Stimulated activated naive CD4-positive, alpha-beta T cell (primary cell): ENCODE results near the gene SPON1.

Experiments
- DNase-seq, 6 experiments: peaks; one replicate each; lab custom pipeline; 2025; lab: John Stamatoyannopoulos, UW

SPON1 gene

DNA sequence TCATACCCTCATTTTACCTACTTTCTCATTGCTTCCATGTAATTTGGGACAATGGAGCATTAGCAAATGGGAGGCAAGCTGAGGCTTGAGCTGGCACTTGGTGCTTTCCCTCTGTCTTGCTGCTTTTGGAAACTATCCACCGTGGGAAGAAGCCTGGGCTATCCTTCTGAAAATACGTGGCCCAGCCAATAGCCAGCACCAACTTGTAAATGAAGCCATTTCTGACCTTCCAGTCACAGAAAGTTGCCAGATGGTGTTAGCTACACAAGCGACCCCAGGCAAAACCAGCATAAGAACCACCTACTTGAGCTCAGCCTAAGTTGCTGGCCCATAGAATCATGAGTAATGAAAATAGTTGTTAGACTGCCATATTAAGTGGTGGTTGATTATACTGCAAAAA lies 18.5 kb upstream of the SPON1 start:
- DNase-seq, result no peak

- DNase-seq, result no peak
Measured at GRCh38 chr11:13944911-13945425, 17.6 kb upstream of the SPON1 start.

DNA sequence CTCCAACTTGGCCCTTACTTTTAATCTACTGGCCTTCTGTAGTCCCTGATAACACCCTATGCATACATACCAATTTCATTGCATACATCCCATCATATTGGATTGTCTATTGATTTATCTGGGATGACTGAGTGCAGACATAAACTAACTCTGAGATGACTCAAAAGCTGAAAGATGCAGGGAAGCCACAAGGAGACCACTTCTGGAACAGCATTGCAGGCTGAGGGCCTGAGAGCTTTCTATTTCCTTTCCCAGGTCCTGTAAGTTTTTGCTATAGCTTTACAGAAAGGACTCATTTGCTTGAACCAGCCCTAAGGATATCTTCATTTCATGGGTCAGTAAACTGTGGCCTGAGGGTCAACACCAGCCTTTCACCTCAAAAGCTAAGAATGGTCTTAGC lies 15.1 kb upstream of the SPON1 start:
- no peak for DNase-seq

- DNase-seq, result no peak
Measured at GRCh38 chr11:13949876-13950275, 12.6 kb upstream of the SPON1 start.

GRCh38 chr11:13952221-13952620 lies 10.3 kb upstream of the SPON1 start:
- DNase-seq, result no peak

DNA sequence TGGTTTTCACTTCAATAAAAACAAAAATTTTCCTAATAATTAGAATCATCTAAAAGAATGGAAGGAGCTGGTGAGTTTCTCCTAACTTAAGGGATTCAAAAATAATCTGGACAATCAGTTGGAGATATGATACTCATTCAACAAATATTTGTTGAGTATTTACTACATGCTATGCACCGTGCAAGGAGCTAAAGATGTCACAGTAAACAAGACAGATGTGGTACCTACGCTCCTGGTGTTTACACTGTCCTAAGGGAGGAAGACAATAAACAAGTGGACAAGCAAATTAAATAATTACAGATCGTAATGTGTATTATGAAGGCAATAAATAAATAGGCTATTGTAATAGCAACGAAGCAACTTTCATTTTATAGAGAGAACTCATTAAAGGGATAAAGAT lies 9.9 kb upstream of the SPON1 start:
- no peak for DNase-seq

DNA sequence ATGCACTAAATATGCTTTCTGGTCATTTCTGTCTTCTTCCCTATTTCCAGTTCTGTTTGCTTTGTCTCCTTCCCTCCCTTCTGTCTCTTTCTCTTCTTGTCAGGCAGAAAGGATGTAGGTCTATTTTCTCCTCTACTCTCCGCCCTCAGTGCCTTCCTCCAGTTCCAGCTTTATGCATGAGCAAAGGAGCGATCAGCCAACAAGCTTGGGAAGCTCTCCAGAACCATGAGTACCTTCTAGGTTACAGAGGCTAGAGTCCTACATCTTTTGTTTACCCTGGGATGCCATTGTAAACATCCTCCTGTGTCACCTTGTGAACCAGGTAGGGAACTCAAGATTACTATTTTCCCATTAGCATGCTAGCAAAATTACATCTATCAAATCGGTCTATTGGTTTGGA lies 7.9 kb upstream of the SPON1 start:
- DNase-seq, result no peak

DNA sequence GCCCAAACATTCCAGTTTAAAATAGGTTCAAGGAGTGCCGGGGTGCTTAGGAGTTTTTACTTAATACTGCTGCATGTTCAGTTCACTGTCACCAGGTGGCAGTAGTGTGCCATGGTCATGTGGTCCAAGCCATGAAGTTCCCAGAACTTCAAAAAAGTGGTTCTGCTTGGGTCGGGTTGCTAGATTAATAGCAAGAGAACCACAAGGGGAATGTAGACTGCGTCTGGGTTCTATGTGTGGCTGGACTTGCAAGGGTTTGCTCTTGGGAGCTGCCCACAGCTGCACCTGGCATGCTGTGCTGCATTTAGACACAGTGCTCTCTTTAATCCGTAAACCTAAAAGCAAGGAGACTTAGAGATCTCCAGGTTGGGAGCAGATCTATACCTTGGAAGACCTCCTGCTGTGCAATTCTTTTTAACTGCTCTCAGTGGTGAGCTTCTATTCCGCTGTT lies 6.5 kb upstream of the SPON1 start:
- peak; percentile 23 to 76 (median 42) for DNase-seq

DNA sequence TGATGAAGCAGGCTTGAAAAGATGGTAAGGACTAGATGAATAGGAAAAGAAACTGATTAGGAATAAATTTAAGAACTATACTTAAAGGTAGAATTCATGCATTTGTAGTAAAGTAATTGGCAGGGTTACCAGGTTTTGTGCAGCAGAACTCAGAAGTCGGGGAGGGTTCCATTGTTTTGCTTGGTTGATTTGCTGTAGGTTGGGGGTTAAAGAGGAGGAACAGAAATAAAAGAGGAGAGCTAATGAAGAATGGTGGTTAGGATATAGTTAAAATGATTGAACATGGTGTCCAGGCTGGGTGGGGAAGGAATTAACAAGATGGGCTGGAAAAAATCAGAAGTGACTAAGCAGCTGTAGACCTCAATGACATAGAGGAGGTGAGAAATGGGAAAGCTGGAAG lies 5.5 kb upstream of the SPON1 start:
- DNase-seq, result no peak

DNA sequence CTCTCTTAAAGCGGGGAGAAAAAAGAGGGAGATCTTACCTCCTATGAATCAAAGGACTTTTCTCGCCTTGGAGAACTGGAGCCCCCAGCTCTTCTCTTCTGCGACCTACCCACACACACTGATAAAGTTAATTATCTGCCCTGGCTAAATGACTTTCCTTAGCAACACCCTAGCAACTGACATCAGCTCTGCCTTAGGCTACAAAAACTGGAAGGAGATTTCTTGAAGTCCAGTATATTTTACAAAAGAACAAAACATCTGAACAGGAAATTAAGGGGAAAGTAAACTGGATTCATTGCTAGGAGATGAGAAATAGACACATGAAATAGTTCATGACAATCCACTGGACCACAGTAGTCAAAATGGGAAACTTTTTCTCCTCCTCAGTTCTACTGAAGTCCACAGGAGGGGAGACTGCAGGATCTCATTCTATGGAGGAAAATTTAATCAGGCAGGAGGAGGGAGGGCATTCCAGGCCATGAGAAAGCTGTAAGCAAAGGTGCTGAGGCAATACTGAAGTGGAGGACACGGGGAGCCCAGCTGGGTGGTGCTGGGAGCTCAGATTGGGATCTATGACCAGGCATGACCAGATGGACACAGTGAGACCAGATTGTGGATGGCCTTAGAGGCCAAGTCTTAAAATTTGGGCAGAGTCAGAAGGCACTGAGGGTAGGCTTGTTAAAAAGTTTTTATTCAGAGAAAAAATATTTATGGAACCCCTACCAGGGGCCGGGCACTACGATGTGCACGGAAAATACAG lies 3.7 kb upstream of the SPON1 start:
- DNase-seq, result no peak

DNA sequence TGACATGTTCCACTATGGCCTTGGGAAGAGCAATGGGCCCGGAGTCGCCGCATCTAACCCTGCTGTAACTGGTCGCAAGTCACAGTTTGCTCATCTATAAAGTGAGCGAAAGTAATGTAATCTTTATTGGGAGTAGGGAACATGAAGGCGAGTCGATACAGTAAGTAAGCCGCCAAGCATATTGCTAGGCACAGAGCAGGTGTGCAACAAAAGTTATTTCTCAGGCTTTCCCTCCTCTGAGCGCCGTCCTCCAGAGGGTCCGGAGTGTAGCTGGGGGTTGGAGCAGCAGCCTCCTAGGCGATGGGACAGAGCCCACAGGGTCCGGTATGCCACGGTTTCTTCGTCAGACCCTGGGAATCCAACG lies 343 bp upstream of the SPON1 start:
- DNase-seq, result no peak

GRCh38 chr11:13963169-13963948 lies 836 bp downstream of the SPON1 start:
- DNase-seq, result peak in 2 of 6 experiments; percentile 6 to 27

- DNase-seq, result peak in 2 of 6 experiments; percentile 14 to 37
Measured at GRCh38 chr11:13963949-13964770, 1.6 kb downstream of the SPON1 start.

DNA sequence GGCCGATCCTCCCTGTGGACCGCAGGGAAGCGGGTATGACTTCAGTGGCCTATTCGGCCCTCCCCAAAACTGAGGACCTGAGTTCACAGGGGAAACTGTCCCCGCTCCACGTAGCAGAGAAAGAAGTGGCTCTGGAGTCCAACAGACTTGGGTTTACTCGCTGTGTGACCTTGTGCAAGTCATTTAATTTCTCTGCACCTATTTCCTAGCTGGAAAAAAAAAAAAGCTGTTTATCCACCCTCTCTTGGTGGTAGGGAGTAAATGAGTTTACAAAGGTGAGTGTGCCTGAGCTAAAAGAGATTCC lies 2.2 kb downstream of the SPON1 start:
- DNase-seq, result no peak

GRCh38 chr11:13965337-13965736 lies 2.8 kb downstream of the SPON1 start:
- no peak for DNase-seq

GRCh38 chr11:13966013-13966412 lies 3.5 kb downstream of the SPON1 start:
- DNase-seq, result no peak

DNA sequence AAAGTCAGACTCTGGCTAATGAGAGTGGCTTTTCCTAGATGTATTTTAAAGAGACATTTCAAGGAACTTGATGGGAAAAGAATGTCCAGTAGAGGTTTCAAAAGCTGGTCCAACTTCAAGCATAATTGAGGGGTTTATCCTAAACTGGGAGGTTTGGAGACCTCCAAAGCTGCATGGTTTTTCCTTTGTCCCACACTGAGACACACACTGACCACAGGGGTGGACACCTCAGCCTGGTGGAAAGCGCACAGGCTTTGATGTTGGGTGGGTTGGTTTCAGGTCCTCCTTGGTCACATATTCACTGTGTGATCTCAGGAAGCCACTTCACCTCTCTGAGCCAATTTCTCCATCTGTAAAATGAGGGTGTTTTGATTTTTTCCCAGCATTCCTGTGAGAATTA lies 4.0 kb downstream of the SPON1 start:
- DNase-seq, result no peak

DNA sequence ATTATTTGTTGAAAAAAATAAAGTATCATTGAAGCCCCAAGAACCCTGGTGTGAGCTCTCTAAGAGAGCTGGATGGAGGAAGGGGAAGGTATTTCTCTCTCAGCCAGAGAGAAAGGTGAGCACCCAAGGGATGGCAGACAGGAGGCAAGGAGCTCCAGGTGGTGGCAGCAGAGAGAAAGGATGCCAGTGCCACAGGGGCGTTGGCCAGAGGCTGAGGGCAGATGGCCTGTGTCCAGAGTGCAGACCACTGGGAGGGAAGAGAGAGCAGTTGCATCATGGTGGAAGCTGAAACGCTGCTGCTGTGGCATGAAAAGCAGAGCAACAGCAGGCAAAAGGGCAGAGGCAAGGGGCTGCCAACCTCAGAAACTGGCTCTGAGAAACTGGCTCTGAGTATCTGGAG lies 8.5 kb downstream of the SPON1 start:
- no peak for DNase-seq

DNA sequence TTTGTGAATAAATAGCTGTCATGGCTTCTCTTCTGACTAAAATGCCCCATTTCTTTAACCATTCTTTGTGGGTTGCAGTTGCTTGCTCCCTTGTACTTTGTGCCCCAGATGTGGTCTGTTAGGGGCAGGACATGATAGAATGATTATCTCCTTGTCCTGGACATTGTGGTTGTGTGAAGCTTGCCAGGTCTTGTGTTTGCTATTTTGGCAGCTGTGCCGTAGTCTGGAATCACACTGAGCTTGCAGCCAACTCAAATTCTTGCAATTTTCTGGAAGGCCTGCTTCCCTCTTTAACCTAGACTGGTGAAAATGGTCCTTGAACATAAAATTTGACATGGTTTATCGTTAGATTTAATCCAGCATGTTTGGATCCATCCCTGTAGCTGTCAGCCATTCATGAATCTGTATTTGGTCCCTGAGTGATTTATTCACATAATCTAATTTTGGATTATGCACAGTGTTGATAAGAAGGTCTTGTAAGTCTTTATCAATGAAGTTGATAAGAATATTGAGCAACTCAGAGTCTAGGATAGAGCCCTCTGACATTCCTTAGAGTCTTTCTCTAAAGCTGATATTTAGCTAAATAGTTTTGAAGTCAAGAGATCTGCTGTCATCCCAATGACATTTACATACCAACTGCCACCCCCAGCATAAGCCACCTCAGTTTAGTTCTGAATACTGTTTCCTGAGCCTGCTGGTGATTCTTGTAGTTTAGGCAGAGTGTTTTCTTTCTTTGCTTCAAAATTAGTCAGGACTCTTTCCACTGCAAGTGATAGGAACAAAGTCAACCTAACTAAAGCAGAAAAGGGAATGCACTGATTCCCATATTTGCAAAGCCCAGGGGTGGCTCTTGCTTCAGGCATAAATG lies 9.8 kb downstream of the SPON1 start:
- DNase-seq, result no peak

DNA sequence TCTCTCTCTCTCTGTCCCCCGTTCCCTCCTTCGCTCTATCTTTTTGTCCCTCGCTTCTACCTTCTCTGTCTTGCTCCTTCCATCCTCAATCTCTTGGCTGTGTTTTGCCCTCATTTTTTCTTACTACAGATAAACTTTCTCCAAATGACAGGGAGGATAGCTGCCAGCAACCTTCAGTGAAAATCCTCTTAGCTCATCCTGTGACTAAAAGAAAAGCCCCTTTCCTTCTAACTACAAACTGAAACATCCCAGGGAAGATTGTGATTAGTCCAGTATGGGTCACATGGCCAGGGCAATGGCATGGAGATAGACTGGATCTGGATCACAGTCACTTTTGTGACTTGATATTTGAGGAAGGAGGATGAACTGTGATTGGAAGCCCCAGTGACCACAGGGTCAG lies 10.4 kb downstream of the SPON1 start:
- no peak for DNase-seq

DNA sequence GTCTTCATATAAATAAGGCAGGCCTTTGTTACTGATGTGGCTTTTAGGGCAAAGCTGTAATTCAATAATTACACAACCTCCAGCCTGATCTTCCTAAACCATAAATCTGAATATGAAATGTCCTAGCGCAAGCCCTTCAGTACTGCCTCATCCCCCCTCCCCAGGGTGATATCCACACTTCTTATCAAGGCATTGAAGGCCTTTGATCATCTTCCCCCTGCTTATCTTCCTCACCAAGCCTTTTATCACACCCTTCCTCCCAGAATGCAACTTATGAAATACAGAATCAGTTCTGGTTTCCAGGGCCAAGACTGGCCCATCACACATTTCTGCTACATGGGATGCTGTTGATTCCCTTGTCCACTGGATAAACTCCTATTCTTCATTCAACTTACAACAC lies 12.1 kb downstream of the SPON1 start:
- DNase-seq, result no peak
